Right atrium auricular region (tissue), 2 donors: ENCODE results near the gene A2ML1. TPM values are rescaled to one million over a fixed set of nuclear protein-coding genes. Genes with fewer than 3 reads are reported as not detected.
A peak's percentile ranks its signal among the peaks of the same experiment; 100 is the strongest.
"Not testable (repeated sequence)": the region's sequence is repeated elsewhere in the genome, so short reads cannot be mapped to it uniquely, and the experiment has no call there.

ENCODE experiments used
- DNase-seq: peaks from one replicate; pipeline ENCODE4 v3.0.0-alpha.2; 2019; ENCODE audit warnings: low spot score
- H3K27ac ChIP-seq, 2 donors: fragments of 200-600 bp; sonication (generic); 1 replicate in 1 of 2; 2 replicates in 1 of 2; pipeline ENCODE4 v1.5.1; 2016 to 2019
- H3K27me3 ChIP-seq, 2 donors: fragments of 200-600 bp; sonication (generic); one replicate each; pipeline versions ENCODE4 v1.5.1 to v1.6.0; 2017 to 2019
- H3K36me3 ChIP-seq: fragments of 200-600 bp; sonication (generic); one replicate; pipeline ENCODE4 v1.5.1; 2016
- H3K4me1 ChIP-seq, 2 donors: fragments of 200-600 bp; sonication (generic); one replicate each; pipeline versions ENCODE4 v1.5.1 to v1.6.0; 2017 to 2019
- H3K4me3 ChIP-seq, 2 donors: fragments of 200-600 bp; sonication (generic); 1 replicate in 1 of 2; 2 replicates in 1 of 2; pipeline ENCODE4 v1.5.1; 2017 to 2019; ENCODE audit warnings: mild to moderate bottlenecking in 1 of 2, moderate library complexity in 1 of 2
- H3K9me3 ChIP-seq, 2 donors: fragments of 200-600 bp; sonication (generic); one replicate each; pipeline ENCODE4 v1.5.1; 2019
- CTCF ChIP-seq, 2 donors: fragments of 200-600 bp; sonication (generic); IDR thresholded peaks; one replicate each; pipeline ENCODE4 v1.5.1; 2019; ENCODE audit warnings: antibody characterized with exemption in 2 of 2
- total RNA-seq, 2 donors: library from RNA; depleted of rRNA; stranded (reverse); fragments of >200 nt; gene quantifications; one replicate each; pipeline ENCODE4 v1.1.0, GENCODE V29; 2016

The A2ML1 gene
- total RNA-seq, 2 donors from 2014 or later, result 0.15 TPM; not detected in 1

GRCh38 chr12:8899830-8900229, 77.4 kb downstream of the A2ML1 start:
- no peaks in the 10 kb centered on the region for H3K9me3 ChIP-seq
- H3K27me3 ChIP-seq, result no peaks in the 10 kb centered on the region
- no peaks in the 10 kb centered on the region for H3K4me1 ChIP-seq
- H3K4me3 ChIP-seq, result no peak overlapping the region
- no peak overlapping the region for H3K27ac ChIP-seq
- TF ChIP-seq CTCF (IDR thresholded peaks at IDR 0.05), result no peak
- DNase-seq, result no peak
- no peaks in the 10 kb centered on the region for H3K36me3 ChIP-seq

- not testable (repeated sequence) for H3K9me3 ChIP-seq, H3K27me3 ChIP-seq, H3K36me3 ChIP-seq, DNase-seq, H3K4me3 ChIP-seq, H3K4me1 ChIP-seq, H3K27ac ChIP-seq
Observed at GRCh38 chr12:8902703-8903102, 80.3 kb downstream of the A2ML1 start.

- no peaks in the 10 kb centered on the region for H3K4me1 ChIP-seq
- no peaks in the 10 kb centered on the region for H3K36me3 ChIP-seq
- no peaks in the 10 kb centered on the region for H3K27me3 ChIP-seq
- no peak for TF ChIP-seq CTCF (IDR thresholded peaks at IDR 0.05)
- no peaks in the 10 kb centered on the region for H3K9me3 ChIP-seq
- H3K27ac ChIP-seq, result no peak overlapping the region
- no peak overlapping the region for H3K4me3 ChIP-seq
- DNase-seq, result no peak
Observed at GRCh38 chr12:8903646-8904045, 81.2 kb downstream of the A2ML1 start.

GRCh38 chr12:8904665-8905064, 82.2 kb downstream of the A2ML1 start:
- Histone ChIP-seq H3K9me3 (no peaks in the 10 kb centered on the region), H3K27ac (peak overlapping the region in 1 of 2 donors; percentile 67)
- no peak for DNase-seq

DNA sequence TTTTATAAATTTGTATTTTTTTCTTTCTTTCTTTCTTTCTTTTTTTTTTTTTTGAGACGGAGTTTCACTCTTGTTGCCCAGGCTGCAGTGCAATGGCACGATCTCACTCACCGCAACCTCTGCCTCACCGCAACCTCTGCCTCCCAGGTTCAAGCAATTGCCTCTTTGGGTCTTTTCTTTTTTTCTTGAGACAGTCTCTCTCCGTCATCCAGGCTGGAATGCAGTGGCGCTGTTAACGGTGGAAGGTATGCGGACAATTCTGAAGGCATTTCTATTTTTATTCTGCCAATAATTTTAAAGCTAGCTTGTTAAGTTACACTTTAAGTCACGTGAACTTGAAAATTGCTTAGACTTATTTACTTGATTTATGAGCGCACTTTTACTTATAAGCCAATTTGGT, 83.1 kb downstream of the A2ML1 start:
- Histone ChIP-seq H3K4me3 (no peak overlapping the region), H3K9me3 (no peaks in the 10 kb centered on the region), H3K4me1 (no peaks in the 10 kb centered on the region), H3K27me3 (no peaks in the 10 kb centered on the region), H3K27ac (peak overlapping the region in 1 of 2 donors; percentile 67), H3K36me3 (no peaks in the 10 kb centered on the region)
- DNase-seq, result no peak
- TF ChIP-seq CTCF (IDR thresholded peaks at IDR 0.05), result no peak

More at GRCh38 chr12:8904665-8905064, 82.2 kb downstream of the A2ML1 start:
- no peak overlapping the region for H3K4me3 ChIP-seq
- H3K36me3 ChIP-seq, result no peaks in the 10 kb centered on the region
- no peaks in the 10 kb centered on the region for H3K27me3 ChIP-seq
- H3K4me1 ChIP-seq, result no peaks in the 10 kb centered on the region
- no peak for TF ChIP-seq CTCF (IDR thresholded peaks at IDR 0.05)

DNA sequence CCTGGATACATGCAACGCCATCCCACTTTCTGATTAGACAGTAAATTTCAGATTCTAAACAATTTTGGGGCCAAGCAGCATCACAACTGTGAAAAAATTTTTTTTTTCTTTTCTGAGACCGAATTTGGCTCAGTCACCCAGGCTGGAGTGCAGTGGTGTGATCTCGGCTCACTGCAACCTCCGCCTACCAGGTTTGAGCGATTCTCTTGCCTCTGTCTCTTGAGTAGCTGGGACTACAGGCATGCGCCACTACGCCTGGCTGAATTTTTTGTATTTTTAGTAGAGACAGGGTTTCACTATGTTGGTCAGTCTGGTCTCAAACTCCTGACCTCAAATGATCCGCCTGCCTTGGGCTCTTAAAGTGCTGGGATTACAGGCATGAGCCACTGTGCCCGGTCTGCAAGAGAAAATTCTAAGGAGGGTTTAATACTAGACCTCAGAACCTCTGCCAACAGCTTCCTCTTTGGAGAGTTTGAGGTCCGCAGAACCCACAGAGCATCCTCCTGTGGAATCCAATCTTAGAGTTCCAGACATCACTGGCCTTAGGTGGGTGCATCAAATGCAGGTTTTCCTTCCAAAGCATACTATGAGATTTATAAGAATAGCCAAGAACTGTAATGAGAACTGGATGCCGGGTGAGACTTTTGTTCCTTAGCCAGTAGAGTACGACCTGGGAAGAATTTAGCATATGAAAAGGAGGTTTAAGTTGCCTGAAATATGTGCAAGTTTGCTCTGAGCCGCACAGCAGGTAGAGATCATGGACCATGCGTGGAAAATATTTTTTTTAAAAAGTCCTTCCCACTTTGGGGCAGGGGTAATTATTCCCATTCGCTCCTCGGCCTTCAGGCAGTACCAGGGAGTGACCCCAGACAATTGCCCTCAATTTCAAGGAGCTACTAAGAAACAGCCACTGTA, 84.1 kb downstream of the A2ML1 start:
- Histone ChIP-seq H3K27ac (peak overlapping the region in 1 of 2 donors; percentile 67), H3K27me3 (no peaks in the 10 kb centered on the region), H3K4me1 (peaks cover 0 to under 1% of the 10 kb centered on the region in 2 donors), H3K36me3 (no peaks in the 10 kb centered on the region), H3K4me3 (no peak overlapping the region), H3K9me3 (no peaks in the 10 kb centered on the region)
- DNase-seq, result no peak
- TF ChIP-seq CTCF (IDR thresholded peaks at IDR 0.05), result no peak
